PC-3 (cell line): ENCODE results near the gene ATG101. TPM values are rescaled to one million over a fixed set of nuclear protein-coding genes. Genes with fewer than 3 reads are reported as not detected.

Experiments
- ATAC-seq: fragments of 200-7000 bp; cut with Tn5 transposase; 2 replicates; pipeline ENCODE4 v1.9.1; 2020; ENCODE audit warnings: mild to moderate bottlenecking, moderate library complexity
- BruUV-seq: library from RNA; stranded (reverse); fragments of 400-500 nt; replicated peaks from 2 replicates; lab custom pipeline; 2021; lab: Mats Ljungman, UMichigan
- CTCF ChIA-PET: fragments of 300-600 bp; sonication (Branson Sonifier 250); formaldehyde crosslinking; loops from one replicate; lab custom pipeline; 2022; ENCODE audit warnings: antibody characterized with exemption; lab: Charles Lee
- POLR2A ChIA-PET: fragments of 300-600 bp; sonication (Branson Sonifier 250); formaldehyde crosslinking; loops from one replicate; lab custom pipeline; 2022; ENCODE audit warnings: antibody characterized with exemption; ENCODE audit not compliant: unreplicated experiment; lab: Charles Lee
- DNase-seq: peaks from one replicate; pipeline ENCODE4 v3.0.0-alpha.2; 2015
- H2AFZ ChIP-seq: fragments of 300-600 bp; sonication (generic); 2 replicates; pipeline ENCODE4 v1.6.0; 2016; ENCODE audit warnings: antibody characterized with exemption, low read length
- H3F3A ChIP-seq: fragments of 300-600 bp; sonication (generic); one replicate; pipeline ENCODE4 v1.6.0; 2017; ENCODE audit warnings: antibody characterized with exemption, low read length, control low read depth, mild to moderate bottlenecking; ENCODE audit not compliant: unreplicated experiment
- H3K27ac ChIP-seq: fragments of 300-600 bp; sonication (generic); 2 replicates; pipeline ENCODE4 v1.5.1; 2016; ENCODE audit warnings: mild to moderate bottlenecking, low read length
- H3K27me3 ChIP-seq: fragments of 300-600 bp; sonication (generic); 2 replicates; pipeline ENCODE4 v1.6.1; 2016; ENCODE audit warnings: low read length, mixed read lengths
- H3K36me3 ChIP-seq: fragments of 300-600 bp; sonication (generic); 2 replicates; pipeline ENCODE4 v1.6.1; 2016; ENCODE audit warnings: low read depth, mixed run types, low read length, mixed read lengths
- H3K4me1 ChIP-seq: fragments of 300-600 bp; sonication (generic); 2 replicates; pipeline ENCODE4 v1.5.1; 2016; ENCODE audit warnings: low read length; ENCODE audit not compliant: insufficient read depth
- H3K4me2 ChIP-seq: fragments of 300-600 bp; sonication (generic); 2 replicates; pipeline ENCODE4 v1.6.0; 2016; ENCODE audit warnings: low read length
- H3K4me3 ChIP-seq: fragments of 300-600 bp; sonication (generic); 2 replicates; pipeline ENCODE4 v1.5.1; 2016; ENCODE audit warnings: mild to moderate bottlenecking, low read length, mixed read lengths
- H3K79me2 ChIP-seq: fragments of 300-600 bp; sonication (generic); 2 replicates; pipeline ENCODE4 v1.6.1; 2017; ENCODE audit warnings: low read length, mixed read lengths
- H3K9ac ChIP-seq: fragments of 300-600 bp; sonication (generic); 2 replicates; pipeline ENCODE4 v1.6.0; 2016; ENCODE audit warnings: mild to moderate bottlenecking, low read length
- H3K9me2 ChIP-seq: fragments of 300-600 bp; sonication (generic); replicated peaks from 2 replicates; pipeline ENCODE4 v1.6.1; 2016; ENCODE audit warnings: mixed run types, low read length, mixed read lengths
- H3K9me3 ChIP-seq: fragments of 300-600 bp; sonication (generic); 2 replicates; pipeline ENCODE4 v1.6.1; 2016; ENCODE audit warnings: low read length, mixed read lengths
- H4K20me1 ChIP-seq: fragments of 300-600 bp; sonication (generic); 2 replicates; pipeline ENCODE4 v1.6.1; 2016; ENCODE audit warnings: low read length, mixed read lengths
- EZH2 ChIP-seq: fragments of 300-600 bp; sonication (generic); IDR thresholded peaks from one replicate; pipeline ENCODE4 v1.6.1; 2017; ENCODE audit warnings: antibody characterized with exemption, mild to moderate bottlenecking, low read length; ENCODE audit not compliant: unreplicated experiment
- EZH2phosphoT487 ChIP-seq: fragments of 300-600 bp; sonication (generic); IDR thresholded peaks from 2 replicates; pipeline ENCODE4 v1.6.1; 2018; ENCODE audit warnings: mild to moderate bottlenecking, antibody characterized with exemption, low read length, borderline replicate concordance
- intact Hi-C: fragments of 100-400 bp; cut with micrococcal nuclease; formaldehyde crosslinking; loops from 2 replicates; pipeline ENCODE4 v1.9.0; 2023
- total RNA-seq: library from RNA; depleted of rRNA; stranded (reverse); fragments of >200 nt; gene quantifications from 2 replicates; pipeline ENCODE4 v1.2.3, GENCODE V29; 2014
- TF ChIP-seq, protein P1 (sequence below): fragments of 300-600 bp; sonication (generic); conservative IDR thresholded peaks from 2 replicates; pipeline ENCODE4 v1.5.1; 2017; ENCODE audit warnings: antibody characterized with exemption, low read depth, mild to moderate bottlenecking, low read length

The ATG101 gene
- total RNA-seq, 1 experiment from 2014 or later, result 110 TPM

DNA sequence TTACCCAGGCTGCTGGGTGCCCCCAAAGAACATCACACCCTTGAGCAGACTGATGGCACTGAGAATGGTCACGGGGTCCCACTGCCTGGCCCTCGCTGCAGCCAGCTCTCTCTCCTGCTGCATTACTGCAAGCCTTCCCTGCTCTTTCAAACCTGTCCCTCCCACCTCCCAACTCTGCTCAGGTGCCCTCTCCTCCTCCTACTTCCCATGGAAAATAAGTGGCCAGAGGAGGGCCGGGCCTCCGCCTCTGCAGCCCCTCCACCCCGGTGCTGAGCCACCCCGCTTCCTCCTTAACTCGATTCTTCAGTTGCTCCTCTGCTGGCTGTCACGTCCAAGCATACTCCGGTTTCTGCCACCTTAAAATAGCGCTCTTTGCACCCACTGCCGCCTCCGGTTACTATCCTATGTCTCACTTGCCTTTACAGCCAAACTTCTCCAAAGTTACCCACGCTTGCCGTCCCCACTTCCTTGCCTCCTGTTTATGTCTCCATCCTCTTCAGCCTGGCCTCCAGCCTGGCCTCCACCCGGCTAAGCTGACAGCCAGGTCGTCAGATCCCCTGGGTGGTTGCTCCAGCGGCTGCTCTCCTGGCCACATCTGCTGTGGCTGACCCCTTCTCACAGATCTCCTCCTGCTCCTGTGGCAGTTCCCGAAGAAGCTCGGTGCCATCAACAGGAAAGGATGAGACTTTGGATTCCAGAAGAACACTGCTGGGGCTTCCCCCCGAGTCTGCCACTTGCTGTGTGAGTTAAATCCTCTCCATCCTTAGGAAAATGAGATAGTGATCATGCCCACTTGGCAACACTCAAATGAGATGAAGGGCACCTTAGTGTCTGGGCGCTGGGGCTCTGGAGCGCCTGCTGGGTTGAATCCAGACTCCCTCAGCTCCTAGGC is 17.4 kb downstream of the ATG101 start:
- H2AFZ ChIP-seq, result no peak overlapping the region
- no peak overlapping the region for H3K4me3 ChIP-seq
- H3K9ac ChIP-seq, result no peak overlapping the region
- CTCF ChIA-PET, result no interaction called here
- ATAC-seq (no peak), DNase-seq (no peak)
- no peaks in the 10 kb centered on the region for H3K27me3 ChIP-seq
- no peaks in the 10 kb centered on the region for H3K4me1 ChIP-seq
- no TSS peak for BruUV-seq
- no peaks in the 10 kb centered on the region for H3K36me3 ChIP-seq
- no peaks in the 10 kb centered on the region for H3F3A ChIP-seq
- intact Hi-C loops, result no loop called here
- no peaks in the 10 kb centered on the region for H3K9me2 ChIP-seq
- H4K20me1 ChIP-seq, result no peaks in the 10 kb centered on the region
- no peaks in the 10 kb centered on the region for H3K79me2 ChIP-seq
- TF ChIP-seq EZH2, result no peak
- TF ChIP-seq EZH2phosphoT487, result no peak
- TF ChIP-seq, protein P1, sequence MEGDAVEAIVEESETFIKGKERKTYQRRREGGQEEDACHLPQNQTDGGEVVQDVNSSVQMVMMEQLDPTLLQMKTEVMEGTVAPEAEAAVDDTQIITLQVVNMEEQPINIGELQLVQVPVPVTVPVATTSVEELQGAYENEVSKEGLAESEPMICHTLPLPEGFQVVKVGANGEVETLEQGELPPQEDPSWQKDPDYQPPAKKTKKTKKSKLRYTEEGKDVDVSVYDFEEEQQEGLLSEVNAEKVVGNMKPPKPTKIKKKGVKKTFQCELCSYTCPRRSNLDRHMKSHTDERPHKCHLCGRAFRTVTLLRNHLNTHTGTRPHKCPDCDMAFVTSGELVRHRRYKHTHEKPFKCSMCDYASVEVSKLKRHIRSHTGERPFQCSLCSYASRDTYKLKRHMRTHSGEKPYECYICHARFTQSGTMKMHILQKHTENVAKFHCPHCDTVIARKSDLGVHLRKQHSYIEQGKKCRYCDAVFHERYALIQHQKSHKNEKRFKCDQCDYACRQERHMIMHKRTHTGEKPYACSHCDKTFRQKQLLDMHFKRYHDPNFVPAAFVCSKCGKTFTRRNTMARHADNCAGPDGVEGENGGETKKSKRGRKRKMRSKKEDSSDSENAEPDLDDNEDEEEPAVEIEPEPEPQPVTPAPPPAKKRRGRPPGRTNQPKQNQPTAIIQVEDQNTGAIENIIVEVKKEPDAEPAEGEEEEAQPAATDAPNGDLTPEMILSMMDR, result no peak
- no peaks in the 10 kb centered on the region for H3K9me3 ChIP-seq
- H3K4me2 ChIP-seq, result no peak overlapping the region
- no peak overlapping the region for H3K27ac ChIP-seq
- POLR2A ChIA-PET, result no interaction called here

DNA sequence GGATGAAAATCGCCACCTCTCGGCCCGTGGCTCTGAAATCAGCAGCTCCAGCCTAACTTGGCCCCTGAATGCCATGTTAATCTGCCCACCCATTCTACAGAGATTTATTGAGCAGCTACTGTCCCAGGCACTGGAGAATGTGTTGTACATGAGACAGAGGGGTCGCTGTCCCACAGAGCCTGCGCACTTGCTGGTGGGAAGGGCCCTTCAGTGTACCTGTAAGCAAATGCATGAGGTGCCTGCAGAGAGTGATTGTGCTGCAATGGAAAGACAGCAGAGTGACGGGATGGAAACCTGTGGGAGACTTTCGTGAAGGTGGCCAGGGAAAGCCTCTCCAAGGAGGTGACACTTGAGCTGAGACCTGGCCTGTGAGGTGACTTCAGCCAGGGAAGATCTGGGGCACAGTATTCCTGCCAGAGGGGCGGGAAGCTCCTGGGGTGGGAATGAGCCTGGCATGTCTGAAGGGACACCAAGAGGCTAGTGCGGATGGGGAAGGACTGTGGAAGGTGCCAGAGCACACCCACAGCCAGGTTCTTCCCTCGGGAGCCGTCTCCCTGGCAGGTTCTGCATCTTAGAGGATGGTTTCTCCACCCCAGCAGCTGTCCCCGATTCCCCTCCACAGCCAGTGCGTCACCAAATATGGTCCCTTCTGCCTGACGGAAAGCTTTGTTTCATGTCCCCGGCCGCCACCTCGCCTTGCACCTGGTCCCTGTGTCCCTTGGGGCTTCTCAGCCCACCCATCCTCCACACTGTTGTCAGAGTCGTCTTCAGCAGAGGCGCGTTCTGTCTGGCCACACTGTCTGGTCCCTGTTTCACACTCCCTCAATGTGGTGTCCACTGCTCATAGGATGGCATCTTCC is 18.4 kb downstream of the ATG101 start:
- no peak for DNase-seq
- no peaks in the 10 kb centered on the region for H3K27me3 ChIP-seq
- no peak overlapping the region for H2AFZ ChIP-seq
- H3K4me2 ChIP-seq, result no peak overlapping the region
- H3K4me3 ChIP-seq, result no peak overlapping the region
- intact Hi-C loops, result no loop called here
- no TSS peak for BruUV-seq
- no peaks in the 10 kb centered on the region for H3K4me1 ChIP-seq
- ChIA-PET CTCF (no interaction called here), POLR2A (no interaction called here)
- no peak for ATAC-seq
- TF ChIP-seq EZH2phosphoT487, result no peak
- TF ChIP-seq, protein P1, result no peak
- no peak for TF ChIP-seq EZH2
- H3K9me3 ChIP-seq, result no peaks in the 10 kb centered on the region
- no peaks in the 10 kb centered on the region for H4K20me1 ChIP-seq
- no peak overlapping the region for H3K9ac ChIP-seq
- no peaks in the 10 kb centered on the region for H3F3A ChIP-seq
- H3K79me2 ChIP-seq, result no peaks in the 10 kb centered on the region
- no peak overlapping the region for H3K27ac ChIP-seq
- H3K36me3 ChIP-seq, result no peaks in the 10 kb centered on the region
- no peaks in the 10 kb centered on the region for H3K9me2 ChIP-seq
